ENCODE data around the gene CHRNG.

CHRNG gene

GRCh38 chr2:232550354-232551249, 11.1 kb downstream of the CHRNG start, which contains the start of the genes EIF4E2 and TIGD1:
EIF4E2 (plus strand) TSS chr2:232550689; CDS start chr2:232550725, 36 bp downstream.
TIGD1 (minus strand) TSS chr2:232550557; CDS start chr2:232549882, 675 bp downstream.
- H3K36me3 ChIP-seq (ENCODE audit: insufficient read depth), result no peaks in the 10 kb centered on the region
- peak within 1 kb of the TSS; percentile 96 for H3K9ac ChIP-seq
- H2AFZ ChIP-seq (ENCODE audit: low read depth), result peak within 1 kb of the TSS; percentile 72
- no peaks in the 10 kb centered on the region for H3K4me1 ChIP-seq (ENCODE audit: low read depth, poor library complexity, severe bottlenecking)
- no peak for TF ChIP-seq CTCF (conservative IDR thresholded peaks at IDR 0.05; ENCODE audit: low read depth, low read length)
- peak within 1 kb of the TSS; percentile 96 for H3K27ac ChIP-seq
- H4K20me1 ChIP-seq (ENCODE audit: insufficient read depth), result no peaks in the 10 kb centered on the region; the same call in 1 of the 2 replicates
- H3K27me3 ChIP-seq (ENCODE audit: insufficient read depth, low read depth), result no peaks in the 10 kb centered on the region
- H3K4me3 ChIP-seq (IDR thresholded peaks at IDR 0.05; ENCODE audit: insufficient read depth, low read depth, low read length), result peak within 1 kb of the TSS; percentile 67
- peak within 1 kb of the TSS; percentile 97 for H3K4me2 ChIP-seq
- peaks cover 72% of the 10 kb centered on the region for H3K79me2 ChIP-seq (ENCODE audit: insufficient read depth, low read depth)

GRCh38 chr2:232551250-232551638, 11.8 kb downstream of the CHRNG start:
- peak overlapping the region; percentile 96; the same call in 1 of the 2 replicates for H3K27ac ChIP-seq
- H3K4me2 ChIP-seq, result peak overlapping the region; percentile 97
- peaks cover 79% of the 10 kb centered on the region for H3K79me2 ChIP-seq (ENCODE audit: insufficient read depth, low read depth)
- no peak for TF ChIP-seq CTCF (conservative IDR thresholded peaks at IDR 0.05; ENCODE audit: low read depth, low read length)
- H2AFZ ChIP-seq (ENCODE audit: low read depth), result peak overlapping the region; percentile 72; the same call in 1 of the 2 replicates
- H3K27me3 ChIP-seq (ENCODE audit: insufficient read depth, low read depth), result no peaks in the 10 kb centered on the region
- no peaks in the 10 kb centered on the region for H3K4me1 ChIP-seq (ENCODE audit: low read depth, poor library complexity, severe bottlenecking)
- no peaks in the 10 kb centered on the region; the same call in 1 of the 2 replicates for H4K20me1 ChIP-seq (ENCODE audit: insufficient read depth)
- no peaks in the 10 kb centered on the region for H3K36me3 ChIP-seq (ENCODE audit: insufficient read depth)
- H3K4me3 ChIP-seq (IDR thresholded peaks at IDR 0.05; ENCODE audit: insufficient read depth, low read depth, low read length), result peak overlapping the region; percentile 67
- peak overlapping the region; percentile 96; the same call in 1 of the 2 replicates for H3K9ac ChIP-seq

- Histone ChIP-seq H3K4me3 (IDR thresholded peaks at IDR 0.05; ENCODE audit: insufficient read depth, low read depth, low read length) (peak overlapping the region; percentile 9), H3K4me1 (ENCODE audit: low read depth, poor library complexity, severe bottlenecking) (no peaks in the 10 kb centered on the region), H3K9ac (peak overlapping the region; percentile 96; the same call in 1 of the 2 replicates), H3K36me3 (ENCODE audit: insufficient read depth) (no peaks in the 10 kb centered on the region), H3K27me3 (ENCODE audit: insufficient read depth, low read depth) (no peaks in the 10 kb centered on the region), H2AFZ (ENCODE audit: low read depth) (no peak overlapping the region), H4K20me1 (ENCODE audit: insufficient read depth) (no peaks in the 10 kb centered on the region; the same call in 1 of the 2 replicates), H3K4me2 (peak overlapping the region; percentile 97), H3K79me2 (ENCODE audit: insufficient read depth, low read depth) (peaks cover 81% of the 10 kb centered on the region), H3K27ac (no peak overlapping the region)
- no peak for TF ChIP-seq CTCF (conservative IDR thresholded peaks at IDR 0.05; ENCODE audit: low read depth, low read length)
Measured at GRCh38 chr2:232551776-232552175, 12.3 kb downstream of the CHRNG start.

GRCh38 chr2:232556426-232556825, 16.9 kb downstream of the CHRNG start:
- H4K20me1 ChIP-seq (ENCODE audit: insufficient read depth), result no peaks in the 10 kb centered on the region; the same call in 1 of the 2 replicates
- H3K4me1 ChIP-seq (ENCODE audit: low read depth, poor library complexity, severe bottlenecking), result no peaks in the 10 kb centered on the region
- no peak overlapping the region for H3K4me2 ChIP-seq
- no peak overlapping the region for H3K27ac ChIP-seq
- no peak overlapping the region for H2AFZ ChIP-seq (ENCODE audit: low read depth)
- H3K9ac ChIP-seq, result no peak overlapping the region
- no peak for TF ChIP-seq CTCF (conservative IDR thresholded peaks at IDR 0.05; ENCODE audit: low read depth, low read length)
- H3K79me2 ChIP-seq (ENCODE audit: insufficient read depth, low read depth), result peaks cover 47% of the 10 kb centered on the region
- H3K4me3 ChIP-seq (IDR thresholded peaks at IDR 0.05; ENCODE audit: insufficient read depth, low read depth, low read length), result no peak overlapping the region
- H3K27me3 ChIP-seq (ENCODE audit: insufficient read depth, low read depth), result no peaks in the 10 kb centered on the region
- no peaks in the 10 kb centered on the region for H3K36me3 ChIP-seq (ENCODE audit: insufficient read depth)

Measured in KMS-11 (cell line).